ENCODE results near the gene PRAMEF2. TPM values are rescaled to one million over a fixed set of nuclear protein-coding genes. Genes with fewer than 3 reads are reported as not detected.
"Not testable (repeated sequence)": the region's sequence is repeated elsewhere in the genome, so short reads cannot be mapped to it uniquely, and the experiment has no call there.

PRAMEF2 gene, protein sequence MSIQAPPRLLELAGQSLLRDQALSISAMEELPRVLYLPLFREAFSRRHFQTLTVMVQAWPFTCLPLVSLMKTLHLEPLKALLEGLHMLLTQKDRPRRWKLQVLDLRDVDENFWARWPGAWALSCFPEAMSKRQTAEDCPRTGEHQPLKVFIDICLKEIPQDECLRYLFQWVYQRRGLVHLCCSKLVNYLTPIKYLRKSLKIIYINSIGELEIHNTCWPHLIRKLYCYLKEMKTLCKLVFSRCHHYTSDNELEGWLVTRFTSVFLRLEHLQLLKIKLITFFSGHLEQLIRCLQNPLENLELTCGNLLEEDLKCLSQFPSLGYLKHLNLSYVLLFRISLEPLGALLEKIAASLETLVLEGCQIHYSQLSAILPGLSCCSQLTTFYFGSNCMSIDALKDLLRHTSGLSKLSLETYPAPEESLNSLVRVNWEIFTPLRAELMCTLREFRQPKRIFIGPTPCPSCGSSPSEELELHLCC
- total RNA-seq, result not detected

DNA sequence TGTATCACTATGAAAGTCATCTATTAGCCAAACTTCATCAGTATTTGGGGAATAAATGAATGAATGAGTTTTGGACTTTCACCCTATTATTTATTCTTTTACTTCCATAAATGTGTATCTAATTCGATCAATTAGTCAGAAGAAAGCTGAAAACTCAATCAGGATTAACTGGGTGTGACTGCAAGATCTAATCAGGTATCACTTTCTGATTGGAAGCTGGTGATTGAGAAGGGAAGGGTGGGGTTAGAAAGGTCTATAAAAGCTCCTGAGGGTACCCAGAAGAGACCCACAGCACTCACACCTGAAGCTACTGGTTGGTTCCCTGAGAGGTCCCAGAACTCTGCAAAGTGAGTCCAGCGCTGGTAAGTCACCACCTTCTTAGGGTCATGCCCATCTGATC, at the start of gene PRAMEF2:
Gene PRAMEF2 (plus strand): TSS at position 301 of the 400 bp plus-strand sequence. CDS start 1,924 bp downstream, outside the sequence.
- H3K27ac ChIP-seq; H3K4me3 ChIP-seq; intact Hi-C loops (cut with DNase I; ENCODE audit: low total_unique reads); H3K36me3 ChIP-seq; H3K9me3 ChIP-seq; H3K4me1 ChIP-seq; DNase-seq; H3K27me3 ChIP-seq: not testable (repeated sequence)

DNA sequence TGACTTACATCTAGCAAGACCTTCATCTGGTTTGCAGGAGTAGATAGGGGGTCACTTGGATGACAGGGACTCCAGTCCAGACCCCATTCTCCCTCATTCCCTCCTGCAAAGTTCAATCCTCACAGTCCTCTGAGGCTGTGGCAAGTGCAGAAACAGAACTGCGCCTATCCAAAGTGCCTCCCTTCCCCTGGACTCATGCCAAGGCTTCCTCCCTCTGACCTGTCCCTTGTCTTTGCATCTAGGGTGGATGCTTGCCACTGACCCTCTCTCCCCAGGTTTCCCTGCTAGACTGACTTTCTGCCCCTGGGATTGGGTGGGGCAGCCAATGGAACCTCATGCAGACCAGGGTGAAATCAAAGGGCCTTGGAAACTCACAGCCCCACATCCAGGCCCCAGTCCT, 47.0 kb upstream of the PRAMEF2 start:
- no peaks in the 10 kb centered on the region for H3K9me3 ChIP-seq
- DNase-seq, result no peak
- intact Hi-C loops (cut with DNase I; ENCODE audit: low total_unique reads), result no loop called here
- no peak overlapping the region for H3K27ac ChIP-seq
- TF ChIP-seq POLR2A (IDR thresholded peaks at IDR 0.05), result no peak
- TF ChIP-seq, protein P1, sequence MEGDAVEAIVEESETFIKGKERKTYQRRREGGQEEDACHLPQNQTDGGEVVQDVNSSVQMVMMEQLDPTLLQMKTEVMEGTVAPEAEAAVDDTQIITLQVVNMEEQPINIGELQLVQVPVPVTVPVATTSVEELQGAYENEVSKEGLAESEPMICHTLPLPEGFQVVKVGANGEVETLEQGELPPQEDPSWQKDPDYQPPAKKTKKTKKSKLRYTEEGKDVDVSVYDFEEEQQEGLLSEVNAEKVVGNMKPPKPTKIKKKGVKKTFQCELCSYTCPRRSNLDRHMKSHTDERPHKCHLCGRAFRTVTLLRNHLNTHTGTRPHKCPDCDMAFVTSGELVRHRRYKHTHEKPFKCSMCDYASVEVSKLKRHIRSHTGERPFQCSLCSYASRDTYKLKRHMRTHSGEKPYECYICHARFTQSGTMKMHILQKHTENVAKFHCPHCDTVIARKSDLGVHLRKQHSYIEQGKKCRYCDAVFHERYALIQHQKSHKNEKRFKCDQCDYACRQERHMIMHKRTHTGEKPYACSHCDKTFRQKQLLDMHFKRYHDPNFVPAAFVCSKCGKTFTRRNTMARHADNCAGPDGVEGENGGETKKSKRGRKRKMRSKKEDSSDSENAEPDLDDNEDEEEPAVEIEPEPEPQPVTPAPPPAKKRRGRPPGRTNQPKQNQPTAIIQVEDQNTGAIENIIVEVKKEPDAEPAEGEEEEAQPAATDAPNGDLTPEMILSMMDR (IDR thresholded peaks at IDR 0.05), result no peak
- no peaks in the 10 kb centered on the region for H3K36me3 ChIP-seq
- H3K4me3 ChIP-seq, result no peak overlapping the region
- H3K27me3 ChIP-seq, result no peaks in the 10 kb centered on the region
- no peaks in the 10 kb centered on the region for H3K4me1 ChIP-seq

DNA sequence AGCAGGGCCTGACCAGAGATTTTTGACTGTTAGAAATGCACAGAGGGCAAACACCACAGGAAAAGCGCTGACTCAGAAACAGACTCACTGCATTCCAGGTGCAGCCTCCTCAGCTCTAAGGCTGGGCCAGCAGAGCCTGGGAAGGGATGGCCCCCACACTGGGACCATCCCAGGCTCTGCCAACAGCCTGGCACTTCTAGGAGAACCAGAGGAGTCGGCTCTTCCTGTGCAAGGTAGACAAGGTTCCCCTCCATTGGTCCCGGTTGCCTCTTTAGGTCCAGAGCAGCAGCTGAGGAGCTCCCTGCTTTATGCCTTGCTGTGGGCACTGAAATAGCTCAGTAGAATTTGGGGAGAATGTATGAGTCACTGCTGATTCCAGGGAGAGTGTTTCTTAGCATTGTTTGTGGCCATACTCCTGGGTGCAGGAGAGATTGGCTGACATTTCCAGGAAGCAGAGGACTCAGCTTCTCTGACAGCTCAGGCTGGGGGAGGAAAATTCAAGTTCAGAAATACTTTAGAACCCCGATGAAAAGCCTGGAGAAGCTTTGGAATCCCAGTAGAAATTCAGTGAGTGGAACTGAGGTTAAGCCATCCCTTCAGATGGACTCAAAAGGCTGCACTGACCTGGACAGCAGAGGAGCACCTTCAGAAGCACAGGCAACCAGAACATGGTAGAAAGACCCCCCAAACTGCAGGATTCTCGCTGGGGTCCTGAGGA, 46.0 kb upstream of the PRAMEF2 start:
- no peak overlapping the region for H3K4me3 ChIP-seq
- TF ChIP-seq, protein P1 (IDR thresholded peaks at IDR 0.05), result no peak
- intact Hi-C loops (cut with DNase I; ENCODE audit: low total_unique reads), result no loop called here

DNA sequence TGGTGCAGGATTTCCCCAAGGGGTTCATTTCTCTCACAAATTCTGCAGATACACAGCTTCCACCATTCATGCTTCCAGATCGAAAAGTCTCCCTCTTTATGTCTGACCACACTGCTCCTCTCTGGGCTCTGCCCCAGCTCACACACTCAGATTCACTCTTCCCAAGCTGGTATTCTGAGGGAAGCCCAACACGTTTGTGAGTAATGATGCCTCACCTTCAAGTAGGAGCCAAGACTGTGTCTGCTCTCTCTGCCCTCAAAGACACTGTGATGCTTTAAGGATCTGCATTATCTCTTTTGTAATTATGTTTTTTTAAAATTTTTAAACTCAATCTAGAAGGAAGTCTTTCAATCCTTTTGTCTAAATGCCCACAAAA, 45.5 kb upstream of the PRAMEF2 start:
- no peak overlapping the region for H3K27ac ChIP-seq
- intact Hi-C loops (cut with DNase I; ENCODE audit: low total_unique reads), result no loop called here
- no peaks in the 10 kb centered on the region for H3K27me3 ChIP-seq
- no peaks in the 10 kb centered on the region for H3K36me3 ChIP-seq
- DNase-seq, result no peak
- no peak overlapping the region for H3K4me3 ChIP-seq
- H3K4me1 ChIP-seq, result no peaks in the 10 kb centered on the region
- TF ChIP-seq, protein P1 (IDR thresholded peaks at IDR 0.05), result no peak
- TF ChIP-seq POLR2A (IDR thresholded peaks at IDR 0.05), result no peak
- no peaks in the 10 kb centered on the region for H3K9me3 ChIP-seq

More for the DNA sequence above, 46.0 kb upstream of the PRAMEF2 start:
- DNase-seq, result no peak
- Histone ChIP-seq H3K27ac (no peak overlapping the region), H3K9me3 (no peaks in the 10 kb centered on the region), H3K36me3 (no peaks in the 10 kb centered on the region), H3K27me3 (no peaks in the 10 kb centered on the region), H3K4me1 (no peaks in the 10 kb centered on the region)

DNA sequence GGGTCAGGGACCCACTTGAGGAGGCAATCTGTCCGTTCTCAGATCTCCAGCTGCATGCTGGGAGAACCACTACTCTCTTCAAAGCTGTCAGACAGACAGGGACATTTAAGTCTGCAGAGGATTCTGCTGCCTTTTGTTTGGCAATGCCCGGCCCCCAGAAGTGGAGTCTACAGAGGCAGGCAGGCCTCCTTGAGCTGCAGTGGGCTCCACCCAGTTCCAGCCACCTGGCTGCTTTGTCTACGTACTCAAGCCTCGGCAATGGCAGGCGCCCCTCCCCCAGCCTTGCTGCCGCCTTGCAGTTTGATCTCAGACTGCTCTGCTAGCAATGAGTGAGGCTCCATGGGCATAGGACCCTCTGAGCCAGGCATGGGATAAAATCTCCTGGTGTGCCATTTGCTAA, 37.8 kb upstream of the PRAMEF2 start:
- intact Hi-C loops (cut with DNase I; ENCODE audit: low total_unique reads); H3K4me3 ChIP-seq; H3K9me3 ChIP-seq; H3K36me3 ChIP-seq; H3K27ac ChIP-seq; H3K27me3 ChIP-seq; DNase-seq; H3K4me1 ChIP-seq: not testable (repeated sequence)

DNA sequence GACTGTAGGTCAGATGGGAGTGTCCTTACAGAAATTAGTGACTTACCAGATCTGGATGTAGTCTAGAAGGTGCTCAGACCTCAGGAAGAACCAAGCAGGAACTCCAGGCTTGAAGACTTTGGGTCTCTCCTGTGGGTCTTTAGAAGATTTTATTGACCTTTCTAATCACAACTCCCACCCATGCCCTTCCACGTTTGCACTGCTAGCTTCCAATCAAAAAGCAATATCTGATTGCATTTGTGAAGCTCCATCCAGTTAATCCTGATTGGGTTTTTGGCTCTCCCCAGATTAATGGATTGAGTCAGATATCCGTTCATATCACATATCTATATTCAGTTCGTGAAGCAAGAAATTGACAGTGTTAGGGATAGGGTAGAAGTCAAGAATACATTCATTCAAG, 25.6 kb upstream of the PRAMEF2 start, which contains the start of gene PRAMEF11:
Gene PRAMEF11 (minus strand): TSS at position 101 of the 400 bp plus-strand sequence. CDS start 2,621 bp downstream, outside the sequence.
- H3K27me3 ChIP-seq; intact Hi-C loops (cut with DNase I; ENCODE audit: low total_unique reads); H3K4me1 ChIP-seq; H3K9me3 ChIP-seq; H3K36me3 ChIP-seq; H3K27ac ChIP-seq; DNase-seq; H3K4me3 ChIP-seq: not testable (repeated sequence)

DNA sequence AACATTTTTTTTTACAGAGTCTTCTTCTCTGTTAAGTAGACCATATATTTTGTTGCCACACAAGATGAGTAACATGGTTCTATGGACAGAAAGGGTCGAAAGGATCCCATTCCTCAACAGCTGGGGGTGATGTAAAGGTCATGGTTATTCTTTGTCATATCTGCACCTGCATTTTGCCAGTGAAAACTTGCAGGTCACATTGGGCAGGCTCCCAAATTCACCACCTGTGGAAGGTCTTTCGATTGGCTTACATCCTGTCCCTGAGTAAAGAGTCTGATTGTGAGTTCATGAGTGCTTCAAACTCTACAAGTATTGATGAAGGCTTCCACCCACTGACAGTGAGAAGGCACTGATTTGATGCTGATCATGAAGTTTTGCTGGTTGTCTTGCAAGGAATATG, 23.6 kb upstream of the PRAMEF2 start:
- H3K27me3 ChIP-seq; DNase-seq; H3K9me3 ChIP-seq; H3K27ac ChIP-seq; H3K4me1 ChIP-seq; H3K36me3 ChIP-seq; intact Hi-C loops (cut with DNase I; ENCODE audit: low total_unique reads); H3K4me3 ChIP-seq: not testable (repeated sequence)

DNA sequence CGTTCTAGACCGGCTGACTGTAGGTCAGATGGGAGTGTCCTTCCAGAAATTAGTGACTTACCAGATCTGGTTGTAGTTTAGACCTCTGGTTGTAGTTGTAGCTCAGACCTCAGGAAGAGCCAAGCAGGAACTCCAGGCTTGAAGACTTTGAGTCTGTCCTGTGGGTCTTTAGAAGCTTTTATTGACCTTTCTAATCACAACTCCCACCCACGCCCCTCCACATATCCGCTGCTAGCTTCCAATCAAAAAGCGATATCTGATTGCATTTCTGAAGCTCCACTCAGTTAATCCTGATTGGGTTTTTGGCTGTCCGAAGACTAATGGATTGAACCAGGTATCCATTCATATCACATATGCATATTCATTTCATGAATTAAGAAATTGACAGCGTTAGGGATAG, 8.3 kb upstream of the PRAMEF2 start, which contains the start of gene HNRNPCL1:
Gene HNRNPCL1 (minus strand): TSS at position 101 of the 400 bp plus-strand sequence. CDS start 431 bp downstream, outside the sequence.
- intact Hi-C loops (cut with DNase I; ENCODE audit: low total_unique reads); DNase-seq: not testable (repeated sequence)

More for the DNA sequence above, 8.3 kb upstream of the PRAMEF2 start, which contains the start of gene HNRNPCL1:
- H3K9me3 ChIP-seq, H3K27ac ChIP-seq, H3K4me1 ChIP-seq, H3K4me3 ChIP-seq, H3K27me3 ChIP-seq, H3K36me3 ChIP-seq: not testable (repeated sequence)

Measured in uterus (tissue), 4 donors.